DND-41 (cell line): ENCODE data around the gene CACNA1H.

Experiments
- ATAC-seq: fragments of 200-7000 bp; cut with Tn5 transposase; 3 replicates; pipeline ENCODE4 v1.9.1; 2021; ENCODE audit warnings: low read depth; ENCODE audit not compliant: insufficient read depth
- DNase-seq: peaks from one replicate; pipeline ENCODE4 v3.0.0-alpha.2; 2020
- H2AFZ ChIP-seq: 2 replicates; pipeline ENCODE4 v1.6.0; 2012; ENCODE audit warnings: low read depth, low read length
- H3K27ac ChIP-seq: 2 replicates; pipeline ENCODE4 v1.5.1; 2012; ENCODE audit warnings: low read length, inconsistent platforms
- H3K27me3 ChIP-seq: fragments of 200-600 bp; sonication (generic); 2 replicates; pipeline ENCODE4 v1.6.0; 2012; ENCODE audit warnings: low read length, mild to moderate bottlenecking, inconsistent platforms; ENCODE audit not compliant: insufficient read depth, poor library complexity
- H3K36me3 ChIP-seq: 2 replicates; pipeline ENCODE4 v1.5.1; 2012; ENCODE audit warnings: low read length, inconsistent platforms; ENCODE audit not compliant: insufficient read depth
- H3K4me1 ChIP-seq: 2 replicates; pipeline ENCODE4 v1.5.1; 2012; ENCODE audit warnings: mild to moderate bottlenecking, low read length; ENCODE audit not compliant: insufficient read depth
- H3K4me2 ChIP-seq: 2 replicates; pipeline ENCODE4 v1.6.0; 2012; ENCODE audit warnings: mild to moderate bottlenecking, moderate library complexity, low read length, inconsistent platforms; ENCODE audit not compliant: insufficient read depth
- H3K4me3 ChIP-seq, 2 experiments: fragments of 200-600 bp in 1 of 2; shearing (Covaris generic) in 1 of 2; 2 replicates each; pipeline ENCODE4 v1.5.1; 2012 to 2016; ENCODE audit warnings: inconsistent platforms in 2 of 2, low read length in 2 of 2, mild to moderate bottlenecking in 2 of 2, low read depth in 1 of 2, moderate library complexity in 1 of 2
- H3K79me2 ChIP-seq: 2 replicates; pipeline ENCODE4 v1.6.0; 2012; ENCODE audit warnings: low read length, inconsistent platforms; ENCODE audit not compliant: insufficient read depth
- H3K9ac ChIP-seq: 2 replicates; pipeline ENCODE4 v1.6.0; 2012; ENCODE audit warnings: low read depth, mild to moderate bottlenecking, inconsistent platforms, low read length, moderate library complexity
- H3K9me3 ChIP-seq: 2 replicates; pipeline ENCODE4 v1.5.1; 2012; ENCODE audit warnings: low read length, moderate library complexity, mild to moderate bottlenecking, inconsistent platforms; ENCODE audit not compliant: insufficient read depth, severe bottlenecking
- H4K20me1 ChIP-seq: 2 replicates; pipeline ENCODE4 v1.6.0; 2012; ENCODE audit warnings: low read length; ENCODE audit not compliant: insufficient read depth
- CTCF ChIP-seq: IDR thresholded peaks from 2 replicates; pipeline ENCODE4 v1.5.1; 2012; ENCODE audit warnings: borderline replicate concordance, low read length, moderate library complexity, mild to moderate bottlenecking; ENCODE audit not compliant: poor library complexity, severe bottlenecking; ENCODE audit errors: extremely low read depth
- EZH2 ChIP-seq: IDR thresholded peaks from 3 replicates; pipeline ENCODE4 v1.6.1; 2012; ENCODE audit warnings: borderline replicate concordance, low read depth, mild to moderate bottlenecking, moderate library complexity, low read length, inconsistent platforms; ENCODE audit not compliant: severe bottlenecking

CACNA1H gene

GRCh38 chr16:1134776-1135458, 18.0 kb upstream of the CACNA1H start:
- no peak overlapping the region for H3K9ac ChIP-seq

GRCh38 chr16:1135459-1135825, 17.5 kb upstream of the CACNA1H start:
- no peak for TF ChIP-seq EZH2
- TF ChIP-seq CTCF: no peak
- ATAC-seq: no peak

More at GRCh38 chr16:1134776-1135458, 18.0 kb upstream of the CACNA1H start:
- no peak for TF ChIP-seq EZH2
- no peak for TF ChIP-seq CTCF
- no peaks in the 10 kb centered on the region for H3K36me3 ChIP-seq
- DNase-seq (no peak), ATAC-seq (no peak)
- no peaks in the 10 kb centered on the region for H3K79me2 ChIP-seq
- no peaks in the 10 kb centered on the region for H4K20me1 ChIP-seq
- H3K4me2 ChIP-seq: no peak overlapping the region
- no peaks in the 10 kb centered on the region for H3K9me3 ChIP-seq
- no peak overlapping the region for H3K4me3 ChIP-seq
- H2AFZ ChIP-seq: no peak overlapping the region
- no peaks in the 10 kb centered on the region for H3K27me3 ChIP-seq
- H3K4me1 ChIP-seq: no peaks in the 10 kb centered on the region
- H3K27ac ChIP-seq: no peak overlapping the region

GRCh38 chr16:1137604-1138003, 15.3 kb upstream of the CACNA1H start:
- H3K4me2 ChIP-seq: no peak overlapping the region
- TF ChIP-seq CTCF (no peak), EZH2 (no peak)
- no peaks in the 10 kb centered on the region for H3K36me3 ChIP-seq
- no peaks in the 10 kb centered on the region for H4K20me1 ChIP-seq
- H3K4me3 ChIP-seq: no peak overlapping the region
- H3K9me3 ChIP-seq: no peaks in the 10 kb centered on the region
- no peak overlapping the region for H3K9ac ChIP-seq
- DNase-seq (no peak), ATAC-seq (no peak)
- H3K4me1 ChIP-seq: no peaks in the 10 kb centered on the region
- H3K27ac ChIP-seq: no peak overlapping the region
- H3K27me3 ChIP-seq: no peaks in the 10 kb centered on the region
- H2AFZ ChIP-seq: no peak overlapping the region
- H3K79me2 ChIP-seq: no peaks in the 10 kb centered on the region

More at GRCh38 chr16:1135459-1135825, 17.5 kb upstream of the CACNA1H start:
- H3K4me3 ChIP-seq: no peak overlapping the region
- H3K79me2 ChIP-seq: no peaks in the 10 kb centered on the region
- no peak overlapping the region for H2AFZ ChIP-seq
- no peak overlapping the region for H3K4me2 ChIP-seq
- H4K20me1 ChIP-seq: no peaks in the 10 kb centered on the region
- no peak overlapping the region for H3K27ac ChIP-seq
- H3K36me3 ChIP-seq: no peaks in the 10 kb centered on the region
- no peaks in the 10 kb centered on the region for H3K4me1 ChIP-seq
- DNase-seq: no peak
- H3K27me3 ChIP-seq: no peaks in the 10 kb centered on the region
- H3K9ac ChIP-seq: no peak overlapping the region
- no peaks in the 10 kb centered on the region for H3K9me3 ChIP-seq
